Measurements from ENCODE around the gene SLC10A7. TPM values are rescaled to one million over a fixed set of nuclear protein-coding genes. Genes with fewer than 3 reads are reported as not detected.

SLC10A7 gene
- total and polyA plus RNA-seq, 2 experiments from 2014 or later, result 1.9 to 2.9 TPM

GRCh38 chr4:146236216-146236615 is 285.5 kb downstream of the SLC10A7 start:
- TF ChIP-seq, protein P1, sequence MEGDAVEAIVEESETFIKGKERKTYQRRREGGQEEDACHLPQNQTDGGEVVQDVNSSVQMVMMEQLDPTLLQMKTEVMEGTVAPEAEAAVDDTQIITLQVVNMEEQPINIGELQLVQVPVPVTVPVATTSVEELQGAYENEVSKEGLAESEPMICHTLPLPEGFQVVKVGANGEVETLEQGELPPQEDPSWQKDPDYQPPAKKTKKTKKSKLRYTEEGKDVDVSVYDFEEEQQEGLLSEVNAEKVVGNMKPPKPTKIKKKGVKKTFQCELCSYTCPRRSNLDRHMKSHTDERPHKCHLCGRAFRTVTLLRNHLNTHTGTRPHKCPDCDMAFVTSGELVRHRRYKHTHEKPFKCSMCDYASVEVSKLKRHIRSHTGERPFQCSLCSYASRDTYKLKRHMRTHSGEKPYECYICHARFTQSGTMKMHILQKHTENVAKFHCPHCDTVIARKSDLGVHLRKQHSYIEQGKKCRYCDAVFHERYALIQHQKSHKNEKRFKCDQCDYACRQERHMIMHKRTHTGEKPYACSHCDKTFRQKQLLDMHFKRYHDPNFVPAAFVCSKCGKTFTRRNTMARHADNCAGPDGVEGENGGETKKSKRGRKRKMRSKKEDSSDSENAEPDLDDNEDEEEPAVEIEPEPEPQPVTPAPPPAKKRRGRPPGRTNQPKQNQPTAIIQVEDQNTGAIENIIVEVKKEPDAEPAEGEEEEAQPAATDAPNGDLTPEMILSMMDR (IDR thresholded peaks at IDR 0.05; ENCODE audit: low read depth, low read length), result no peak
- DNase-seq (ENCODE audit: low read depth in 1 of 2, low spot score in 1 of 2), result no peak
- Histone ChIP-seq H3K27me3 (no peaks in the 10 kb centered on the region), H3K27ac (no peak overlapping the region), H3K4me1 (ENCODE audit: low read depth) (no peaks in the 10 kb centered on the region), H3K9me3 (ENCODE audit: low read depth) (no peaks in the 10 kb centered on the region), H3K36me3 (no peaks in the 10 kb centered on the region), H3K4me3 (no peak overlapping the region)

DNA sequence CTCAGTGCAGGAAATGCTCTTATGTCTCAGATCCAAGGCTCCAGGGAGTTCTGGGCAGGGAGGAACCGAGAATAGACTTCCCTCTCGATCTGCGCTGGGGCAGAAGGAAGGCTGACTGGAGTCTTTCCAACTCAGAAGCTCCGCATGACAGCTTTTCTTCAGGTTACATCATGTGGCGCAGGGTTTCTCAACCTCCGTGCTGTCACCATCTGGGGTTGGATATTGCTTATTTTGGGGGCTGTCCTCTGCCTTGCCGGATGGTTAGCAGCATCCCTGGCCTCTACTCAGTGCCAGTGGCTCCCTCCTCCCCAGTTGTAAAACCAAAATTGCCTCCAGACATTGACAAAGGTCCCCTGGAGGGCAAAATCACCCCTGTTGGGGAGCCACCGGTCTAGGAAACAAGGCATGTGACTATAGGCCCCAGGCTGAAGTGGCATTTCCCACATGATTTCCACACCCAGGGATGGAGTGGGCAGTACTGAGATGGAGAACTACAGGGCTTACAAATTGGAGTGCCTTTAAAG is 286.0 kb downstream of the SLC10A7 start:
- no peak overlapping the region for H3K27ac ChIP-seq
- H3K9me3 ChIP-seq (ENCODE audit: low read depth), result no peaks in the 10 kb centered on the region
- H3K27me3 ChIP-seq, result no peaks in the 10 kb centered on the region
- H3K36me3 ChIP-seq, result no peaks in the 10 kb centered on the region
- no peak for DNase-seq (ENCODE audit: low read depth in 1 of 2, low spot score in 1 of 2)
- H3K4me3 ChIP-seq, result no peak overlapping the region
- TF ChIP-seq, protein P1 (IDR thresholded peaks at IDR 0.05; ENCODE audit: low read depth, low read length), result no peak
- no peaks in the 10 kb centered on the region for H3K4me1 ChIP-seq (ENCODE audit: low read depth)

- H3K27me3 ChIP-seq, result no peaks in the 10 kb centered on the region
- no peak for DNase-seq (ENCODE audit: low read depth in 1 of 2, low spot score in 1 of 2)
- no peak overlapping the region for H3K27ac ChIP-seq
- TF ChIP-seq, protein P1 (IDR thresholded peaks at IDR 0.05; ENCODE audit: low read depth, low read length), result no peak
- no peaks in the 10 kb centered on the region for H3K4me1 ChIP-seq (ENCODE audit: low read depth)
- H3K4me3 ChIP-seq, result no peak overlapping the region
- H3K36me3 ChIP-seq, result no peaks in the 10 kb centered on the region
- no peaks in the 10 kb centered on the region for H3K9me3 ChIP-seq (ENCODE audit: low read depth)
Observed at GRCh38 chr4:146232131-146232722, 289.5 kb downstream of the SLC10A7 start.

DNA sequence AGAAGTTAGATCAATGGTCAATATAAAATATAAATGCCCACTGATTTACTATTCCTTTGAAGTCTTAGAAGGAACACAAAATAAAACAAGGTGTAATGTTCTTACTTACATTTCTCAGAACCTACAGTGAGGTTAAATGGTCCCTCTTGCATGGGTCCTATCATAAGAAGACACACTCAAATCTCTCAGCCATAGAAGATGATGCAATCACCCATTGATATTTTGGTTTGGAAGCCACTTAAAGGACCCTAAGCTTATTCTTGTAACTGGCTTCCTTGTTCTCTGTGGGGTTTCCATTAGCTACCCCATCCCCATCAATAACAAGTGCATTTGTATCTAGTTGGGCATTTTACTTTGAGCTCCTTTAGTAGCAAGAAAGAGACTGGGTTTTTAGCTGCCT is 292.3 kb downstream of the SLC10A7 start:
- TF ChIP-seq, protein P1 (IDR thresholded peaks at IDR 0.05; ENCODE audit: low read depth, low read length), result no peak
- H3K4me3 ChIP-seq, result no peak overlapping the region

GRCh38 chr4:146224326-146224966 is 297.3 kb downstream of the SLC10A7 start:
- Histone ChIP-seq H3K27me3 (no peaks in the 10 kb centered on the region), H3K4me3 (no peak overlapping the region), H3K36me3 (no peaks in the 10 kb centered on the region), H3K27ac (no peak overlapping the region), H3K4me1 (ENCODE audit: low read depth) (no peaks in the 10 kb centered on the region), H3K9me3 (ENCODE audit: low read depth) (no peaks in the 10 kb centered on the region)
- DNase-seq (ENCODE audit: low read depth in 1 of 2, low spot score in 1 of 2), result peak in 1 of 2 donors; percentile 57
- TF ChIP-seq, protein P1 (IDR thresholded peaks at IDR 0.05; ENCODE audit: low read depth, low read length), result no peak

More for the DNA sequence above, 292.3 kb downstream of the SLC10A7 start:
- Histone ChIP-seq H3K4me1 (ENCODE audit: low read depth) (no peaks in the 10 kb centered on the region), H3K9me3 (ENCODE audit: low read depth) (no peaks in the 10 kb centered on the region), H3K27ac (no peak overlapping the region), H3K27me3 (no peaks in the 10 kb centered on the region), H3K36me3 (no peaks in the 10 kb centered on the region)
- no peak for DNase-seq (ENCODE audit: low read depth in 1 of 2, low spot score in 1 of 2)

Measured in cardiac muscle cell (in vitro differentiated cells and primary cell).